H1 (cell line): Measurements from ENCODE around the gene CCDC73. TPM values are rescaled to one million over a fixed set of nuclear protein-coding genes. Genes with fewer than 3 reads are reported as not detected.
A peak's percentile ranks its signal among the peaks of the same experiment; 100 is the strongest.

Source experiments
- CTCF ChIA-PET: fragments of 300-600 bp; sonication (Branson Sonifier 250); formaldehyde crosslinking; loops from one replicate; lab custom pipeline; 2021; ENCODE audit not compliant: partially characterized antibody; lab: Charles Lee
- POLR2A ChIA-PET: fragments of 300-600 bp; sonication (Branson Sonifier 250); formaldehyde crosslinking; loops from one replicate; lab custom pipeline; 2021; ENCODE audit warnings: inconsistent platforms; ENCODE audit not compliant: partially characterized antibody; lab: Charles Lee
- DNase-seq, 2 experiments: peaks; one replicate each; pipeline versions ENCODE4 v3.0.0 to v3.0.0-alpha.2; 2010 to 2022; ENCODE audit warnings: low spot score in 2 of 2, low read depth in 1 of 2, mixed read lengths in 1 of 2
- FAIRE-seq: peaks from 2 replicates; lab custom pipeline; 2011; peaks lifted over from hg19 to GRCh38; lab: Jason Lieb, UNC
- H2AFZ ChIP-seq: 2 replicates; pipeline ENCODE4 v1.8.1; 2012; ENCODE audit warnings: low read length, inconsistent platforms
- H2AK5ac ChIP-seq: 2 replicates; pipeline ENCODE4 v1.6.1; 2013; ENCODE audit warnings: low read depth, low read length
- H2BK120ac ChIP-seq: replicated peaks from 2 replicates; pipeline ENCODE3; 2013; ENCODE audit warnings: low read depth, low read length, inconsistent platforms
- H2BK12ac ChIP-seq: 2 replicates; pipeline ENCODE4 v1.6.1; 2013; ENCODE audit warnings: low read depth, low read length
- H2BK15ac ChIP-seq: 2 replicates; pipeline ENCODE4 v1.6.1; 2013; ENCODE audit warnings: low read length
- H2BK20ac ChIP-seq: 2 replicates; pipeline ENCODE4 v1.6.1; 2013; ENCODE audit warnings: low read length
- H2BK5ac ChIP-seq: 2 replicates; pipeline ENCODE4 v1.6.1; 2013; ENCODE audit warnings: low read depth, low read length
- H3K14ac ChIP-seq: 2 replicates; pipeline ENCODE4 v1.6.1; 2013; ENCODE audit warnings: inconsistent platforms; ENCODE audit not compliant: insufficient read length
- H3K18ac ChIP-seq: 2 replicates; pipeline ENCODE4 v1.6.1; 2013; ENCODE audit warnings: low read length; ENCODE audit errors: extremely low read depth
- H3K23ac ChIP-seq: 2 replicates; pipeline ENCODE4 v1.6.1; 2013; ENCODE audit warnings: inconsistent platforms; ENCODE audit not compliant: insufficient read length
- H3K23me2 ChIP-seq: 2 replicates; pipeline ENCODE4 v1.6.1; 2013; ENCODE audit warnings: low read depth, low read length
- H3K27ac ChIP-seq: 2 replicates; pipeline ENCODE4 v1.6.1; 2011; ENCODE audit warnings: low read depth, low read length, inconsistent platforms
- H3K27me3 ChIP-seq, 4 experiments: replicated peaks in 1 of 4; 1 replicate in 1 of 4; 2 replicates in 3 of 4; pipeline versions ENCODE4 v1.6.1 to v1.8.1; 2011 to 2013; ENCODE audit warnings: low read length in 3 of 4, mild to moderate bottlenecking in 3 of 4, inconsistent platforms in 2 of 4, mixed read lengths in 2 of 4, moderate library complexity in 1 of 4; ENCODE audit not compliant: control insufficient read depth in 3 of 4, insufficient read depth in 3 of 4; ENCODE audit errors: extremely low read depth in 1 of 4
- H3K36me3 ChIP-seq, 4 experiments: 2 replicates each; pipeline versions ENCODE4 v1.6.1 to v1.8.1; 2011 to 2013; ENCODE audit warnings: mild to moderate bottlenecking in 4 of 4, low read length in 3 of 4, moderate library complexity in 2 of 4, control low read depth in 1 of 4, inconsistent platforms in 1 of 4; ENCODE audit not compliant: insufficient read depth in 4 of 4, control insufficient read depth in 2 of 4
- H3K4ac ChIP-seq: replicated peaks from 2 replicates; pipeline ENCODE3; 2013; ENCODE audit warnings: low read length, low read depth, mixed read lengths, inconsistent platforms; ENCODE audit not compliant: insufficient read length
- H3K4me1 ChIP-seq, 4 experiments: replicated peaks in 1 of 4; 1 replicate in 1 of 4; 2 replicates in 3 of 4; pipeline versions ENCODE4 v1.6.1 to v1.8.1; 2011 to 2013; ENCODE audit warnings: low read length in 3 of 4, inconsistent platforms in 2 of 4, mixed read lengths in 1 of 4; ENCODE audit not compliant: insufficient read depth in 4 of 4, control insufficient read depth in 3 of 4
- H3K4me2 ChIP-seq, 2 experiments: 2 replicates each; pipeline versions ENCODE4 v1.6.1 to v1.8.1; 2011 to 2013; ENCODE audit warnings: low read depth in 2 of 2, low read length in 2 of 2, control low read depth in 1 of 2, inconsistent platforms in 1 of 2, mild to moderate bottlenecking in 1 of 2; ENCODE audit not compliant: insufficient read depth in 1 of 2
- H3K4me3 ChIP-seq, 4 experiments: fragments of 200-600, 300-600 bp in 1 of 4; sonication (generic), shearing (Covaris generic), sonication (Bioruptor Twin) in 1 of 4; 2 replicates each; pipeline versions ENCODE4 v1.5.1 to v1.8.1; 2011 to 2016; ENCODE audit warnings: low read length in 4 of 4, low read depth in 3 of 4, control low read depth in 2 of 4, inconsistent platforms in 2 of 4, mild to moderate bottlenecking in 2 of 4, mixed read lengths in 1 of 4, moderate library complexity in 1 of 4; ENCODE audit not compliant: insufficient read depth in 2 of 4; ENCODE audit errors: extremely low read depth in 1 of 4
- H3K56ac ChIP-seq: replicated peaks from 2 replicates; pipeline ENCODE3; 2013; ENCODE audit warnings: low read depth, mild to moderate bottlenecking, mixed read lengths, low read length, inconsistent platforms; ENCODE audit not compliant: insufficient read length
- H3K79me1 ChIP-seq: 2 replicates; pipeline ENCODE4 v1.6.1; 2013; ENCODE audit warnings: low read depth, low read length, control low read depth
- H3K79me2 ChIP-seq, 2 experiments: 2 replicates each; pipeline versions ENCODE4 v1.6.1 to v1.8.1; 2012 to 2013; ENCODE audit warnings: low read length in 2 of 2, mild to moderate bottlenecking in 2 of 2, inconsistent platforms in 1 of 2; ENCODE audit not compliant: insufficient read depth in 2 of 2, control insufficient read depth in 1 of 2
- H3K9ac ChIP-seq, 4 experiments: replicated peaks in 1 of 4; 1 replicate in 1 of 4; 2 replicates in 3 of 4; pipeline versions ENCODE4 v1.6.1 to v1.8.1; 2011 to 2013; ENCODE audit warnings: low read depth in 3 of 4, low read length in 3 of 4, control low read depth in 2 of 4, mild to moderate bottlenecking in 2 of 4, moderate library complexity in 2 of 4, inconsistent platforms in 1 of 4; ENCODE audit errors: extremely low read depth in 1 of 4
- H3K9me3 ChIP-seq, 2 experiments: 2 replicates each; pipeline versions ENCODE4 v1.6.1 to v1.8.1; 2012 to 2013; ENCODE audit warnings: mild to moderate bottlenecking in 2 of 2, moderate library complexity in 2 of 2, control low read depth in 1 of 2, inconsistent platforms in 1 of 2, low read depth in 1 of 2, low read length in 1 of 2, mixed read lengths in 1 of 2; ENCODE audit not compliant: insufficient read depth in 2 of 2
- H4K20me1 ChIP-seq, 2 experiments: replicated peaks in 1 of 2; 2 replicates each; pipeline versions ENCODE3 to v1.8.1; 2011 to 2013; ENCODE audit warnings: inconsistent platforms in 2 of 2, low read length in 2 of 2, mild to moderate bottlenecking in 1 of 2; ENCODE audit not compliant: insufficient read depth in 2 of 2, control insufficient read depth in 1 of 2
- H4K5ac ChIP-seq: 2 replicates; pipeline ENCODE4 v1.6.1; 2013; ENCODE audit warnings: low read length, low read depth, mixed read lengths, inconsistent platforms; ENCODE audit not compliant: insufficient read length
- H4K8ac ChIP-seq: 2 replicates; pipeline ENCODE4 v1.8.0; 2013; ENCODE audit warnings: mild to moderate bottlenecking, moderate library complexity, low read length, inconsistent platforms; ENCODE audit not compliant: insufficient read depth; ENCODE audit errors: extremely low read depth
- H4K91ac ChIP-seq: replicated peaks from 2 replicates; pipeline ENCODE3; 2013; ENCODE audit warnings: low read length, mixed read lengths, inconsistent platforms; ENCODE audit not compliant: insufficient read length
- CEBPB ChIP-seq: IDR thresholded peaks from 2 replicates; pipeline ENCODE4 v1.6.1; 2012; ENCODE audit warnings: low read depth, low read length
- CHD1 ChIP-seq: IDR thresholded peaks from 2 replicates; pipeline ENCODE4 v1.6.1; 2012; ENCODE audit warnings: low read depth, low read length, improper control_type of control experiment
- RNF2 ChIP-seq: fragments of 200-900, 300-1000 bp; sonication (generic); IDR thresholded peaks from 2 replicates; pipeline ENCODE4 v1.7.1; 2016; ENCODE audit warnings: borderline replicate concordance, low read depth, mild to moderate bottlenecking, antibody characterized with exemption, low read length; ENCODE audit not compliant: poor library complexity, severe bottlenecking; ENCODE audit errors: missing control alignments
- SAP30 ChIP-seq: fragments of 300-600 bp; sonication (generic); IDR thresholded peaks from 2 replicates; pipeline ENCODE4 v1.7.1; 2012; ENCODE audit warnings: low read length, moderate library complexity, mild to moderate bottlenecking, inconsistent platforms; ENCODE audit not compliant: insufficient read depth, insufficient replicate concordance
- WGBS, 2 experiments: shearing (Covaris generic) in 1 of 2; methylation state at CpG; one replicate each; pipeline versions ENCODE4 v1.1.6 to v1.1.7; 2013 to 2015; ENCODE audit warnings: low lambda C conversion rate in 2 of 2, mixed read lengths in 2 of 2, inconsistent platforms in 1 of 2, low coverage in 1 of 2, missing lambda C conversion rate in 1 of 2; ENCODE audit not compliant: insufficient replicate concordance in 2 of 2, insufficient coverage in 1 of 2, insufficient read length in 1 of 2; ENCODE audit errors: extremely low coverage in 1 of 2, missing lambda C conversion rate in 1 of 2; 5-methylcytosine and 5-hydroxymethylcytosine counted together
- polyA plus RNA-seq, 7 experiments: library from polyadenylated mRNA; depleted of rRNA in 3 of 7; stranded (reverse) in 5 of 7; unstranded in 2 of 7; fragments of >200 nt in 5 of 7; fragments of 200-250 nt in 2 of 7; gene quantifications; 1 replicate in 5 of 7; 2 replicates in 1 of 7; 4 replicates in 1 of 7; pipeline versions ENCODE4 v1.2.1 to v1.2.3, GENCODE V29; 2011 to 2013; ENCODE audit warnings: missing spikeins in 2 of 7, mixed read lengths in 2 of 7
- total RNA-seq: library from RNA; stranded (reverse); fragmentation: NEBNext Ultra II Directional; extraction: Animal tissue kit (Norgen Biotek cat#: 25700); gene quantifications from 2 replicates; pipeline ENCODE4 v1.2.1, GENCODE V29; 2021
- TF ChIP-seq, protein P1 (sequence below): IDR thresholded peaks from 2 replicates; pipeline ENCODE4 v1.6.1; 2012; ENCODE audit warnings: inconsistent platforms

The CCDC73 gene
- total and polyA plus RNA-seq, 2 of the 8 experiments (the other 6 are each of a cell fraction or from before 2014, with no cell fraction given): not detected

DNA sequence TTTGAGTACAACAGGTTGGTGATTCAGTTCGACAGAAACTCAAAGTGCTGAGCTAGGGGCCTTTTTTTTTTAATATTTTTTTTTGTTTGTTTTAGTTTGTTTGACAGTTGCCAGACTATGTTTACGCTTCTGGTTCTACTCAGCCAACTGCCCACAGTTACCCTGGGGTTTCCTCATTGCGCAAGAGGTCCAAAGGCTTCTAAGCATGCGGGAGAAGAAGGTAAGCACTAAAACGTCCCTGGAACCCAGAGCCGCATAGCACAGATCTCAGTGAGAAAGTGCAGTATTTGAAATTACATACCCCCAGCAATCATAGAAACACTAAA is 35.9 kb upstream of the CCDC73 start:
- Histone ChIP-seq H3K23ac (no peak overlapping the region), H3K79me2 (no peaks in the 10 kb centered on the region), H2BK15ac (no peak overlapping the region), H2BK12ac (no peak overlapping the region), H3K4me2 (peak overlapping the region; percentile 68 to 92), H2BK5ac (no peak overlapping the region), H2AFZ (no peak overlapping the region; the same call in 1 of the 2 replicates), H3K27ac (no peak overlapping the region), H4K20me1 (no peaks in the 10 kb centered on the region), H2BK120ac (no peak overlapping the region), H4K5ac (no peak overlapping the region), H2AK5ac (no peak overlapping the region), H3K9me3 (no peaks in the 10 kb centered on the region), H2BK20ac (no peak overlapping the region), H4K91ac (no peak overlapping the region), H3K14ac (no peak overlapping the region), H3K36me3 (no peaks in the 10 kb centered on the region), H3K9ac (no peak overlapping the region), H4K8ac (peak overlapping the region; percentile 97; the same call in 1 of the 2 replicates), H3K56ac (no peak overlapping the region), H3K27me3 (peaks cover 0 to 8% (median 5%) of the 10 kb centered on the region in 4 experiments; a peak in 5 of 7 replicates), H3K4me3 (peak overlapping the region; percentile 53 to 75 (median 70); a peak in 7 of 8 replicates), H3K23me2 (peaks cover 6% of the 10 kb centered on the region; the same call in 1 of the 2 replicates), H3K18ac (no peak overlapping the region), H3K4ac (no peak overlapping the region), H3K79me1 (no peaks in the 10 kb centered on the region)
- CTCF ChIA-PET: interaction anchor here (1.6 kb wide), 1 partner anchor 21 kb away, joined by 7 read pairs; no protein-coding TSS in a partner anchor
- FAIRE-seq (no peak), DNase-seq (no peak)
- 58% methylated on average over 6 of the region's 6 CpGs; no CpG with 5 or more reads in 1 of the 2 experiments for WGBS, 2 experiments
- TF ChIP-seq, protein P1, sequence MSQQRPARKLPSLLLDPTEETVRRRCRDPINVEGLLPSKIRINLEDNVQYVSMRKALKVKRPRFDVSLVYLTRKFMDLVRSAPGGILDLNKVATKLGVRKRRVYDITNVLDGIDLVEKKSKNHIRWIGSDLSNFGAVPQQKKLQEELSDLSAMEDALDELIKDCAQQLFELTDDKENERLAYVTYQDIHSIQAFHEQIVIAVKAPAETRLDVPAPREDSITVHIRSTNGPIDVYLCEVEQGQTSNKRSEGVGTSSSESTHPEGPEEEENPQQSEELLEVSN: no peak
- TF ChIP-seq CEBPB (peak; percentile 100), CHD1 (no peak), SAP30 (no peak), RNF2 (no peak)
- TF ChIP-seq, all 59 proteins: peak for 1
- POLR2A ChIA-PET: interaction anchor here (1.6 kb wide), 1 partner anchor 8 kb away, joined by 5 read pairs; no protein-coding TSS in a partner anchor
- H3K4me1 ChIP-seq: peaks cover 0 to 4% (median 0%) of the 10 kb centered on the region in 4 experiments; a peak in 1 of 7 replicates
